ENCODE measurements around the gene ZNF326.
A peak's percentile ranks its signal among the peaks of the same experiment; 100 is the strongest.
"Not testable (repeated sequence)": the region's sequence is repeated elsewhere in the genome, so short reads cannot be mapped to it uniquely, and the experiment has no call there.

ZNF326 gene

DNA sequence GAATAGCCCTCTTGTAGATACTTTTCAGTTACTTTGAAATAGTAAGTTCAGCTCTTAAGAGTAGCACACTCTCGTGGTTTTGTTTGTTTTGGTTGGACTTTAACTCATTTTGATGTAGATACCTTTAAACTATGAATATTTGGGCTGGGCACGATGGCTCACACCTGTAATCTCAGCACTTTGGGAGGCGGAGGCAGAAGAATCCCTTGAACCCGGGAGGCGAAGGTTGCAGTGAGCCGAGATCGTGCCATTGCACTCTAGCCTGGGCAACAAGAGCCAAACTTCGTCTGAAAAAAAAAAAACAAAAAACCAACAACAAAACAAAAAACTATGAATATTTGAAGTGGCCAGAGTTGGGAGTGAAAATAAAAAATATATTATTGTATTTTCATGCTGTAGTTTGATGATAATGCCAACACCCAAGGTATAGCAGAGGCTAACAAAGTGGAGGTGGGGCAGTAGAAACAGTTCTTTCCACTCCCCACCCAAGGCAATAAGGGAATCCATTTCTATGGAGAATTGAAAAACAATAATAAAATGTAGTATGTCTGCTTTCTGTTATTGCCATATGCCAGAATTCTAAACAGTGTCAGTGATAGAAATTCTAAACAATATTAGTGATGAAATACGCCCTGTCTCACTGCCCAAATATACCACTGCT, 1.7 kb downstream of the ZNF326 start:
- peak overlapping the region; percentile 76 to 91 for H3K4me3 ChIP-seq (replicated peaks in 1 of 2; ENCODE audit: low read depth in 2 of 2, low read length in 2 of 2)
- TF ChIP-seq, protein P1, sequence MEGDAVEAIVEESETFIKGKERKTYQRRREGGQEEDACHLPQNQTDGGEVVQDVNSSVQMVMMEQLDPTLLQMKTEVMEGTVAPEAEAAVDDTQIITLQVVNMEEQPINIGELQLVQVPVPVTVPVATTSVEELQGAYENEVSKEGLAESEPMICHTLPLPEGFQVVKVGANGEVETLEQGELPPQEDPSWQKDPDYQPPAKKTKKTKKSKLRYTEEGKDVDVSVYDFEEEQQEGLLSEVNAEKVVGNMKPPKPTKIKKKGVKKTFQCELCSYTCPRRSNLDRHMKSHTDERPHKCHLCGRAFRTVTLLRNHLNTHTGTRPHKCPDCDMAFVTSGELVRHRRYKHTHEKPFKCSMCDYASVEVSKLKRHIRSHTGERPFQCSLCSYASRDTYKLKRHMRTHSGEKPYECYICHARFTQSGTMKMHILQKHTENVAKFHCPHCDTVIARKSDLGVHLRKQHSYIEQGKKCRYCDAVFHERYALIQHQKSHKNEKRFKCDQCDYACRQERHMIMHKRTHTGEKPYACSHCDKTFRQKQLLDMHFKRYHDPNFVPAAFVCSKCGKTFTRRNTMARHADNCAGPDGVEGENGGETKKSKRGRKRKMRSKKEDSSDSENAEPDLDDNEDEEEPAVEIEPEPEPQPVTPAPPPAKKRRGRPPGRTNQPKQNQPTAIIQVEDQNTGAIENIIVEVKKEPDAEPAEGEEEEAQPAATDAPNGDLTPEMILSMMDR (IDR thresholded peaks at IDR 0.05; ENCODE audit: low read depth, low read length): no peak
- no peak for DNase-seq (ENCODE audit: low read depth in 2 of 2)

DNA sequence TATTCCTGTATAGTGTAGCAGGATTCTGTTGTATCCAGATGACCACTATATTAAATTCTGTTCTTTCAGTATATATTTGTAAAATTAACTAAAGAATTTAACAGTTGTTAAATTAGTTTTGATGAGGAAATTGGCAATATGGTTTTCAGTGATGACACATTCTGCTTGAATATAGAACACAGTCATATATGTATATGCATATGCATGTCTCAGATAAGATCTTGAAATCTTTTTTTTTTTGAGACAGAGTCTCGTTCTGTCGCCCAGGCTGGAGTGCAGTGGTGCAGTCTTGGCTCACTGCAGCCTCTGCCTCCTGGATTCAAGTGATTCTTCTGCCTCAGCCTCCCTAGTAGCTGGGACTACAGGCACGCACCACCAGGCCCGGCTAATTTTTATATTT, 2.2 kb downstream of the ZNF326 start:
- not testable (repeated sequence) for H3K4me3 ChIP-seq (replicated peaks in 1 of 2; ENCODE audit: low read depth in 2 of 2, low read length in 2 of 2); DNase-seq (ENCODE audit: low read depth in 2 of 2)

DNA sequence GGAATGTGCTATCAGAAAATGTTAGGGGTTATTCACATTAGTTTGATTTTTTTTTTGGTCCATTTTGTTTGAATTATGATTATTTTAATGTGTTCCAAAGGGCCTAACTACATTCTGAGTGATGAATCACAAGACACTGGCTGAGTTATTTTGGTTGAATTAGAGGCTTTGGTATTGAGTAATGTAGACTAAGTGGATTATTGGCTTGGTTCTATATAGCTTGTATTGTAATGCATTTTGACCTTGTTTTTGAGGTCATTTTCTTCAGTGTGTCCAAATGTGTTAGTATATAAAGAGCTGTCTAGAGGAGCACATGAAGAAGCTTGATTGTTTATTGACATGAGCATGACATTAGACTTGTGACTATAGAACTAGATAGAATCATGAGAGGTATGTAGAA, 3.4 kb downstream of the ZNF326 start:
- peak; percentile 16 to 44 for DNase-seq (ENCODE audit: low read depth in 2 of 2)
- H3K4me3 ChIP-seq (replicated peaks in 1 of 2; ENCODE audit: low read depth in 2 of 2, low read length in 2 of 2): no peak overlapping the region
- TF ChIP-seq, protein P1 (IDR thresholded peaks at IDR 0.05; ENCODE audit: low read depth, low read length): no peak

DNA sequence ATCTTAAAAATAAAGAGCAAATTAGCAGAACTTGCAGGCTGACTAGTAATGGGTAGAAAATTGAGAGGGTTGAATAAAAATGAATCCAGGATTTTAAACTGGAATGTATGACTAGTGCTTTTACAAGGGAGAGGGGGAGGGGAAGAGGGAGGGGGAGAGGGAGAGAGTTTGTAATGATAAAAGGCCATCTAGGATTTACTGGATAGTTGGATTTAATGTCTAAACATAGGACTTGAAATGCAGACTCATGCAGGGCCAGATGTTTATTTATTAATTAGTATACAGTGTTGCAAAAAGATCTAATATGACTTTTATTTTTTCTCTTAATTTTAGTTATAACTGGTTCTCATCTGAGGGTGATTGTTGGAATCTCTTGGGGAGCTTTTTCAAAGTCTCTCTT, 4.3 kb downstream of the ZNF326 start:
- H3K4me3 ChIP-seq (replicated peaks in 1 of 2; ENCODE audit: low read depth in 2 of 2, low read length in 2 of 2): no peak overlapping the region
- TF ChIP-seq, protein P1 (IDR thresholded peaks at IDR 0.05; ENCODE audit: low read depth, low read length): no peak
- no peak for DNase-seq (ENCODE audit: low read depth in 2 of 2)

DNA sequence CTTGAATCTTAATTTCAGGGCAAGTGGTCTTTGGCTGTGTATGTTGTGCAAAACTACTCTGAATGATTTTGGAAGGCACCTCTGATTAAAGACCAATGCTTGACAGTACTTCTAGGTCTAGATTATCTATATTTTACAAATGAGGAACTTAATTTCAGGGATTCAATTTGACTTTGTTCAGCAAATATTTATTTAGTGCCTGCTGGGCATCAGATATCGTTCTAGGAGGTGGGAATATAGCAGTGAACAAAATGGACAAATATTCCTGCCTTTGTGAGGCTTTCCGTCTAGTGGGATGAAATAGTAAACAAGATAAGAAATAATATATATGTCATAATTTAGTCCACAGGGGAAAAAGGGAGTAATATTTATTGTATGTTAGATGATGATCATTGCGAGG, 4.7 kb downstream of the ZNF326 start:
- H3K4me3 ChIP-seq (replicated peaks in 1 of 2; ENCODE audit: low read depth in 2 of 2, low read length in 2 of 2): no peak overlapping the region
- no peak for DNase-seq (ENCODE audit: low read depth in 2 of 2)
- TF ChIP-seq, protein P1 (IDR thresholded peaks at IDR 0.05; ENCODE audit: low read depth, low read length): no peak

DNA sequence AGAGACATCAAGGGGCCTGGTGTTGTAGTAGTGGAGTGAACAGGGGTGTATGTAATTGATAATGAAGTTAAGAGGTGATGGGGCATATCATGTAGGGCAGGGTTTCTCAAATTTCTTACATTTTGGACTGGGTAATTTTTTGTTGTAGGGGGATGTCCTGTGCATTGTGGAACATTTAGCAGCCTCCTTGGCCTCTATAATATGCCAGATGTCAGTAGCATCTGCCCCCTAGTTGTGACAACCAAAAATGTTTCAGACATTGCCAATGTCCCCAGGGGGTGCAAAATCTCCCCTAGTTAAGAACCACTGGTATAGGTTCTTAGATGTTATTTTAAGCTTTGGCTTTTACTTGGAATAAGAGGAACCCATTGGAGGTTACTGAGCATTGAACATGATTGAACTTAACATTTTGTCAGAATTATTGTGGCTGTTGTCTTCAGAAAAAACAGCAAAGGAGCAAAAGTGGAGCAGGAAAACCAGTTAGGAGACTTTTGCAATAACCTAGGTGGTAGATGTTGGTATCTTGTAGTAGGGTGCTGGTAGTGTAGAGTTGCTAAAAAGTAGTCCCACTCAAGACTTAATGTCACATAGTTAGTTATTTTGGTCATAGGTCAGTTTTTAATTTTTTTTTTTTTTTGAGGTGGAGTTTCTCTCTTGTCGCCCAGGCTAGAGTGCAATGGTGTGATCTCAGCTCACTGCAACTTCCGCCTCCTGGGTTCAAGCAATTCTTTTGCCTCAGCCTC, 6.2 kb downstream of the ZNF326 start:
- TF ChIP-seq, protein P1 (IDR thresholded peaks at IDR 0.05; ENCODE audit: low read depth, low read length): no peak
- H3K4me3 ChIP-seq (replicated peaks in 1 of 2; ENCODE audit: low read depth in 2 of 2, low read length in 2 of 2): no peak overlapping the region
- no peak for DNase-seq (ENCODE audit: low read depth in 2 of 2)

DNA sequence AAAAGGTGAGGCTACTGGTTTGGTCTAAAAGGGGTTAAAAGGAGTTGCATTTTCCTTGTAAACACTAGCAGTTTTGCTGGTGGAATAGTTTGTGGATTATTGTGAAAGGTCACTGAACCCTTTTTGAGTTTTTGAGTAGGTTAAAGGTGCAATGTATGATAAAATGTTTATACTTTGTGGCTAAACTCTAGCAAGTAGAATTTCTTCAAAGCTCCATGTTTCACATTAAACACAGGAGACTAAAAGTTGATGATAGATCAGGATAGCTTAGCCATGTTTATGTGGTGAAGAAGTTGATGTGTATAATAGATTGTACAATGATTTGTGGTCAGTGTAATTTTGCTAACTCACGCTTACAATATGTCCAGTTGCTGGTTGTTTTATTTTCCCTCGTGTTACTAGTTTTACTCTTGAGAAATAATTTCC, 13.1 kb downstream of the ZNF326 start:
- no peak for DNase-seq (ENCODE audit: low read depth in 2 of 2)
- TF ChIP-seq, protein P1 (IDR thresholded peaks at IDR 0.05; ENCODE audit: low read depth, low read length): no peak
- H3K4me3 ChIP-seq (replicated peaks in 1 of 2; ENCODE audit: low read depth in 2 of 2, low read length in 2 of 2): no peak overlapping the region

All from cardiac fibroblast (primary cell).